A549 (cell line): Measurements from ENCODE around the gene NMT1.

ENCODE experiments used
- CTCF ChIP-seq: fragments of >200 bp; sonication (Bioruptor Twin); formaldehyde crosslinking; IDR thresholded peaks from 3 replicates; pipeline ENCODE4 v1.5.1; 2016
- POLR2A ChIP-seq: IDR thresholded peaks from 2 replicates; pipeline ENCODE4 v1.6.1; 2012; ENCODE audit warnings: mild to moderate bottlenecking, low read length
- RFX5 ChIP-seq: fragments of 450-650 bp; IDR thresholded peaks from 2 replicates; pipeline ENCODE4 v1.7.1; 2014; ENCODE audit warnings: antibody characterized with exemption, mild to moderate bottlenecking, moderate library complexity
- TF ChIP-seq, protein P1 (sequence below): IDR thresholded peaks from 2 replicates; pipeline ENCODE4 v1.6.1; 2012

DNA sequence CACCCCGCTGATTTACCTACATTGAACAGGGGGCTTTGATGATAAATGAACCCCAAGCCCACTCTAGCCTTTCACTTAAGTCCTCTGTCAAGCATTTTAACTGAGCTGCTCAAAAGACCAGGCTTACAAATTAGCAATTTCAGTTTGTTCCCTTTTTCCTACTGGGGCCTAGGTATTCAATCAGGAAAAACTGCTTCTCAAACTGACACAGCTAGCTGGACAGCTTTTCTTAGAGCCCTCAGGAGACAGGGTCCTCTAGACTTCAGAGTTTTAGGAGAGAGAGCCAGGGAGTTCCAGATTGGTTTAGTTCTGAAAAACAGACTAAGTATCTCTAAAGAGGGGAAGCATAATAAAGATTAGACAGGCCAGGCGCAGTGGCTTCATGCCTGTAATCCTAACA lies 94.4 kb downstream of the NMT1 start:
- TF ChIP-seq POLR2A: no peak
- TF ChIP-seq CTCF: no peak
- TF ChIP-seq, protein P1, sequence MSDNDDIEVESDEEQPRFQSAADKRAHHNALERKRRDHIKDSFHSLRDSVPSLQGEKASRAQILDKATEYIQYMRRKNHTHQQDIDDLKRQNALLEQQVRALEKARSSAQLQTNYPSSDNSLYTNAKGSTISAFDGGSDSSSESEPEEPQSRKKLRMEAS: no peak
- TF ChIP-seq RFX5: no peak
